ENCODE measurements around the gene EPHA2.

Gene EPHA2

DNA sequence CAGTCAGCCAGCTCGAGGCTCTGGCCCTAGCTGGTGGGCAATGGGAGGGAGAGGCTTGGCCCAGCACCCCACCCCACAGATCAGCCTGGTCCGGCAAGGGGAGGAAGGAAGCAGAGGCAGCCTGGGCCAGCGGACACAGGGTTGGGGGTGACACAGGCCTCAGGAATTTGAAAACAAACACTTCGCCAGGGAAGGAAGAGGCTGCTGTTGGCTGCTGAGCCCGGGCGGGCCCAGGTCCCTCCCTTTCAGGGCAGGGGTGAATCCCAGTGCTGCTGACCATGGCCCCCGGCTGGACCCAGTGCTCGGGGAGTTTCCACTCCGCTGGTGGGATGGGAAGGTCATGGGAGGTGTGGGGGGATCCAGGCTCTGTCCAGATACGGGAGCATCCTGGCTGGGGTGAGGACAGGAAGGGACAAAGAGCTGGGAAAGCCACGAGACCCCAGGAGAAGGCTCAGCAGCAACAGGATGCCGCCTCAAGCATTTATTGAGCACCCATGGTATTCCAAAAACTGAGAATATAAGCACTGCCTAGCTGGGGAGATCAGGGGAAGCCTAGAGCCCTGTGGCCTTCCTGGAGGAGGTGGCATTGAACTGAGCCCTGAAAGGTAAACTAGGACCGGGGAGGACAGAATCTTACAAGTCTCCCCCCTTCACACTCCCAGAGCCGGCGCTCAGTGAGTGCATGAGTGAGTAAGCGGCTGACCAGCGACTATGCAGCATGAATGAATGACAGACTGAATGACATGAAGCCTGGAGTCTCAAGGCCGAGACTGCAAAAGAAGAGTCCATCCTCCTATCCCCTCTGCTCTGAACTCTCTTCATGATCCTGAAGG, 26.2 kb upstream of the EPHA2 start:
- Mint-ChIP-seq H3K27ac (peak overlapping the region; percentile 99), H3K9me3 (peaks cover 3% of the 10 kb centered on the region), H3K27me3 (ENCODE audit: low read depth, poor library complexity) (no peaks in the 10 kb centered on the region), H3K36me3 (ENCODE audit: low read depth) (no peaks in the 10 kb centered on the region), H3K4me3 (peak overlapping the region; percentile 50), H3K4me1 (peaks cover 50% of the 10 kb centered on the region)
- TF ChIP-seq, protein P1, sequence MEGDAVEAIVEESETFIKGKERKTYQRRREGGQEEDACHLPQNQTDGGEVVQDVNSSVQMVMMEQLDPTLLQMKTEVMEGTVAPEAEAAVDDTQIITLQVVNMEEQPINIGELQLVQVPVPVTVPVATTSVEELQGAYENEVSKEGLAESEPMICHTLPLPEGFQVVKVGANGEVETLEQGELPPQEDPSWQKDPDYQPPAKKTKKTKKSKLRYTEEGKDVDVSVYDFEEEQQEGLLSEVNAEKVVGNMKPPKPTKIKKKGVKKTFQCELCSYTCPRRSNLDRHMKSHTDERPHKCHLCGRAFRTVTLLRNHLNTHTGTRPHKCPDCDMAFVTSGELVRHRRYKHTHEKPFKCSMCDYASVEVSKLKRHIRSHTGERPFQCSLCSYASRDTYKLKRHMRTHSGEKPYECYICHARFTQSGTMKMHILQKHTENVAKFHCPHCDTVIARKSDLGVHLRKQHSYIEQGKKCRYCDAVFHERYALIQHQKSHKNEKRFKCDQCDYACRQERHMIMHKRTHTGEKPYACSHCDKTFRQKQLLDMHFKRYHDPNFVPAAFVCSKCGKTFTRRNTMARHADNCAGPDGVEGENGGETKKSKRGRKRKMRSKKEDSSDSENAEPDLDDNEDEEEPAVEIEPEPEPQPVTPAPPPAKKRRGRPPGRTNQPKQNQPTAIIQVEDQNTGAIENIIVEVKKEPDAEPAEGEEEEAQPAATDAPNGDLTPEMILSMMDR (IDR thresholded peaks at IDR 0.05), result no peak
- peak; percentile 68 for DNase-seq

GRCh38 chr1:16180291-16180824, 24.5 kb upstream of the EPHA2 start:
- Mint-ChIP-seq H3K27ac (peak overlapping the region; percentile 22), H3K36me3 (ENCODE audit: low read depth) (no peaks in the 10 kb centered on the region), H3K4me3 (no peak overlapping the region), H3K27me3 (ENCODE audit: low read depth, poor library complexity) (no peaks in the 10 kb centered on the region), H3K9me3 (peaks cover 3% of the 10 kb centered on the region), H3K4me1 (peaks cover 66% of the 10 kb centered on the region)
- DNase-seq, result no peak
- TF ChIP-seq, protein P1 (IDR thresholded peaks at IDR 0.05), result no peak

DNA sequence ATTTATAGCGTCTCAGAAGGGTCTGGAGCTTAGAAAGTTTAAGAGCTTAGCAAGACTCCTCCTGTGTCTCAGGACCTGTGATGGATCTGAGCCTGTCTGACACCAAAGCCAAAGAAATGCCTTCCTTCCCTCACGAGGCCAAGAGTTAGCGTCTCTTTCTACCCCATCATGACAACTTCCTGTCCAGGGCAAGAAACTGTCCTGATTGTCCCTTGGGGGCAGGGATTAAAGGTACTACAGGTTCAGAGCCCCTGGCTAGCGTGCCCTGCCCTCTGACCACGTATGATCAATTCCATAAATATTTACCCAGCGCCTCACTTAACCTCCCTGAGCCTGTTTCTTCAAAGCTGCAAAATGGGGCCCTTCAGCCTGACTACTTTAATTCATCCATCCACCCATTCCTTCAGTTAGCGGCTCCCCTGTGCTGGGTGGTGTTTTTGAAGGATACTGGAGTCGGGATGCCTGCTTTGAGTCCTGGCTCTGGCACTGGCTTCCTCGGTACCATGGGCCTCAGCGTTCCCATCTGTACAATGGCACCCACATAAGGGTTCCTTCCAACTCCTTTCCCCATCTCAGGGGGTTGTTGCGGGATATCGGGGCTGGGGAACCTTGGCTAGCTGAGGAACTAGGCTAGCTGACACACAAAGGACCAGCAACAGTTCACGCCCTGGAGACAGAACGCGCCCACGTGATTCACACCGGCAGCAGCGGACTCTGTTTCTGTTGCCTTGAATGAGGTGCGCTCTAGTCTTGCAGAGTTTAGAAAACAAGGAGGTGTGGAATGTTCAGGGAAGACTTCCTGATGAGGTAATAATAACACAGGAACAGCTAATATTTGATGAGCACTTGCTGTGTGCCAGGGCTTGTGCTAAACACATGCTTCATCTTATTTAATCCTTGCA, 23.0 kb upstream of the EPHA2 start:
- Mint-ChIP-seq H3K9me3 (peaks cover 3% of the 10 kb centered on the region), H3K36me3 (ENCODE audit: low read depth) (no peaks in the 10 kb centered on the region), H3K27ac (peak overlapping the region; percentile 68), H3K4me1 (peaks cover 71% of the 10 kb centered on the region), H3K27me3 (ENCODE audit: low read depth, poor library complexity) (no peaks in the 10 kb centered on the region), H3K4me3 (no peak overlapping the region)
- TF ChIP-seq, protein P1 (IDR thresholded peaks at IDR 0.05), result no peak
- no peak for DNase-seq

GRCh38 chr1:16177306-16177705, 21.4 kb upstream of the EPHA2 start:
- H3K27ac Mint-ChIP-seq, result no peak overlapping the region
- H3K4me1 Mint-ChIP-seq, result peaks cover 68% of the 10 kb centered on the region
- no peak overlapping the region for H3K4me3 Mint-ChIP-seq
- no peaks in the 10 kb centered on the region for H3K36me3 Mint-ChIP-seq (ENCODE audit: low read depth)
- no peaks in the 10 kb centered on the region for H3K27me3 Mint-ChIP-seq (ENCODE audit: low read depth, poor library complexity)
- peaks cover 3% of the 10 kb centered on the region for H3K9me3 Mint-ChIP-seq
- DNase-seq, result no peak
- TF ChIP-seq, protein P1 (IDR thresholded peaks at IDR 0.05), result no peak

GRCh38 chr1:16176653-16177052, 20.8 kb upstream of the EPHA2 start:
- peaks cover 62% of the 10 kb centered on the region for H3K4me1 Mint-ChIP-seq

More at GRCh38 chr1:16176653-16177052, 20.8 kb upstream of the EPHA2 start:
- no peak overlapping the region for H3K4me3 Mint-ChIP-seq
- no peaks in the 10 kb centered on the region for H3K36me3 Mint-ChIP-seq (ENCODE audit: low read depth)
- H3K9me3 Mint-ChIP-seq, result peaks cover 3% of the 10 kb centered on the region
- peak overlapping the region; percentile 76 for H3K27ac Mint-ChIP-seq
- TF ChIP-seq, protein P1 (IDR thresholded peaks at IDR 0.05), result no peak
- no peak for DNase-seq
- H3K27me3 Mint-ChIP-seq (ENCODE audit: low read depth, poor library complexity), result no peaks in the 10 kb centered on the region

Measured in nephron progenitor cell (in vitro differentiated cells).